ENCODE measurements around the gene COL6A1.
A peak's percentile ranks its signal among the peaks of the same experiment; 100 is the strongest.

Gene COL6A1

DNA sequence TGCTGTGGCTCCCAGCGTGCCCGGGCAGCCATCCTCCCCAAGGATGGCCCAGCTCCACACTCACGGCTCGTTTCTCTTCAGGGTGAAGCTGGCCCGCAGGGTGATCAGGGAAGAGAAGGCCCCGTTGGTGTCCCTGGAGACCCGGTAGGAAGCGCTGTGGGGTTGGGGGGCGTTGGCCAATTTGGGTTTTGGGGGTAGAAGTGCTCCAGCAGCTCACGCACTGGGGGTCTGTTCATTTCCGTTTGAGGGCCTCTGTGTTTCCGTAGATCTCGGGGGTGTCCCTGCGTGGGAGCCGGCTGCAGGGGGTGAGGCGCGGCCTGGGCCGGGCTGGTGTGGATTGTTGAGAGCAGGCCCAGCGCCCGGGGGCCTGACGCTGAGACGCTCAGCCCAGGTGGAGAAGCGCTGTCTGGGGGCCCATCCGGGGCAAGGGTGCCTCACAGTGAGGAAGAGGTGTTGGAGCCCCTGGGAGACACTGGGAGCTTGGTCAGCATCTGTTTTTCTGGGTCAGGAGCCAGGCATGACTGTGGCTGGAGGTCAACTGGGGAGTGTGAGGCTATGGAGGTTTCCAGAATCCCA is 12.6 kb downstream of the COL6A1 start:
- DNase-seq (ENCODE audit: insufficient read length): no peak

GRCh38 chr21:45994759-45995685 is 13.5 kb downstream of the COL6A1 start:
- no peak for FAIRE-seq
- TF ChIP-seq POLR2AphosphoS5 (IDR thresholded peaks at IDR 0.05; ENCODE audit: low read depth, low read length) (no peak), TAF1 (IDR thresholded peaks at IDR 0.05; ENCODE audit: borderline replicate concordance, low read depth, low read length) (no peak), POLR2A (IDR thresholded peaks at IDR 0.05; ENCODE audit: low read depth, low read length) (no peak)
- peak; percentile 23 for DNase-seq (ENCODE audit: insufficient read length)

More for the DNA sequence above, 12.6 kb downstream of the COL6A1 start:
- FAIRE-seq: no peak
- TF ChIP-seq POLR2A (IDR thresholded peaks at IDR 0.05; ENCODE audit: low read depth, low read length): no peak
- no peak for TF ChIP-seq POLR2AphosphoS5 (IDR thresholded peaks at IDR 0.05; ENCODE audit: low read depth, low read length)
- TF ChIP-seq TAF1 (IDR thresholded peaks at IDR 0.05; ENCODE audit: borderline replicate concordance, low read depth, low read length): no peak

GRCh38 chr21:45995686-45996179 is 14.2 kb downstream of the COL6A1 start:
- no peak for FAIRE-seq
- TF ChIP-seq TAF1 (IDR thresholded peaks at IDR 0.05; ENCODE audit: borderline replicate concordance, low read depth, low read length): no peak
- TF ChIP-seq POLR2AphosphoS5 (IDR thresholded peaks at IDR 0.05; ENCODE audit: low read depth, low read length): no peak
- DNase-seq (ENCODE audit: insufficient read length): peak; percentile 22

DNA sequence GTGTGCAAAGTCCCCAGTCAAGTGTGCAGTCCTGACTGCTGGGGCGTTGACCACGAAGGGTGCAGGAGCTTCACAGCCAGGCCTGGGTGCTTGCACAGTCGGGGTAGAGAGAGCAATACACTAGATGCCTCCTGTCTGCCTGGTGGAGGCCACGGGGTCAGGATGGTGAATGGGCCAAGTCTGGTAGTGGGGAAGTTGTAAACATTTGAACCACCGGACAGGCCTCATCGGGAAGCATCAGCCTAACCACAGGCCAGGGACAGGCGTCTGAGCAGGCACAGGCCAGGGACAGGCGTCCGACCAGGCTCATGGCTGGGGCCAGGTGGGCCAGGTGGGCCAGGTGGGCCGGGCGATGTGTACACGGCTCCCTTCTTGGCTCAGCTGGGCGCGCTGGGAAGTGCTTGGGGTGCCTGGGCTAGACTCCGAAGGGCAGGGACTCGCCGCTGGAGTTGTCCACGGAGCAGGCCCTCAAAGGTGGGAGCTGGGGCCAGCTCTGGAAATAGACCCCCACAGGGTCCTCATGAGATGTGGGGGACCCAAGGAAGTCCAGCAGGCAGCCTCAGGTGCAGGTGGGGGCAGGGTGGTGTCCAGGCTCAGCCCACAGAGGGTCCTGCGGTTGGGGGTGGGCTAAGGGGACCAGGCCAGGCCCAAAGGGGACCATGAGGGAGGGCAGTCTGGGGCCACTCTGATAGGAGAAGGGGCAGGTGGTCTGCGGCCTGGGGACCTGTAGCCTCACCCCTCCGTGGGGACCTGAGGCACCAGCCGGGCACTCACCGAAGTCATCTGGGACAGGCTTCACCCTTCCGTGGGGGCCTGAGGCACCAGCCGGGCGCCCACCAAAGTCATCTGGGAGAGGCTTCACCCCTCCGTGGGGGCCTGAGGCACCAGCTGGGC is 15.0 kb downstream of the COL6A1 start:
- TF ChIP-seq POLR2A (IDR thresholded peaks at IDR 0.05; ENCODE audit: low read depth, low read length): no peak
- no peak for TF ChIP-seq TAF1 (IDR thresholded peaks at IDR 0.05; ENCODE audit: borderline replicate concordance, low read depth, low read length)
- no peak for TF ChIP-seq POLR2AphosphoS5 (IDR thresholded peaks at IDR 0.05; ENCODE audit: low read depth, low read length)
- FAIRE-seq (no peak), DNase-seq (ENCODE audit: insufficient read length) (peak; percentile 28)

DNA sequence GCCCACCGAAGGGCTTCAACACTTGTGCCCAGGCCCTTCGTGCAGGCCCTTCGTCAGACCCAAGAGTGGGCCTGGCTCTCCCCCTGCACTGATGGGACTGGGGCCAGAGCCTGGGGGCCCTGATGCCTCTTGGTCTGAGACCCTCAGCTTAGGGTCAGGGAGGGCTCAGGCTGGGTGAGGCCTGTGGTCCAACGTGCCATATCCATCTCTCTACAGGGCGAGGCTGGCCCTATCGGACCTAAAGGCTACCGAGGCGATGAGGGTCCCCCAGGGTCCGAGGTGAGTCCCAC is 15.6 kb downstream of the COL6A1 start:
- peak; percentile 19 for DNase-seq (ENCODE audit: insufficient read length)
- no peak for FAIRE-seq
- TF ChIP-seq POLR2AphosphoS5 (IDR thresholded peaks at IDR 0.05; ENCODE audit: low read depth, low read length) (no peak), TAF1 (IDR thresholded peaks at IDR 0.05; ENCODE audit: borderline replicate concordance, low read depth, low read length) (no peak), POLR2A (IDR thresholded peaks at IDR 0.05; ENCODE audit: low read depth, low read length) (no peak)

- TF ChIP-seq POLR2A (IDR thresholded peaks at IDR 0.05; ENCODE audit: low read depth, low read length): no peak
- DNase-seq (ENCODE audit: insufficient read length): peak; percentile 13
- no peak for FAIRE-seq
Observed at GRCh38 chr21:45997495-45998275, 16.1 kb downstream of the COL6A1 start.

- TF ChIP-seq POLR2A (IDR thresholded peaks at IDR 0.05; ENCODE audit: low read depth, low read length) (no peak), POLR2AphosphoS5 (IDR thresholded peaks at IDR 0.05; ENCODE audit: low read depth, low read length) (no peak), TAF1 (IDR thresholded peaks at IDR 0.05; ENCODE audit: borderline replicate concordance, low read depth, low read length) (no peak)
- DNase-seq (ENCODE audit: insufficient read length) (no peak), FAIRE-seq (no peak)
Observed at GRCh38 chr21:45998276-45998701, 16.7 kb downstream of the COL6A1 start.

GRCh38 chr21:45998871-45999580 is 17.5 kb downstream of the COL6A1 start:
- no peak for FAIRE-seq
- TF ChIP-seq TAF1 (IDR thresholded peaks at IDR 0.05; ENCODE audit: borderline replicate concordance, low read depth, low read length) (no peak), POLR2A (IDR thresholded peaks at IDR 0.05; ENCODE audit: low read depth, low read length) (no peak), POLR2AphosphoS5 (IDR thresholded peaks at IDR 0.05; ENCODE audit: low read depth, low read length) (no peak)
- DNase-seq (ENCODE audit: insufficient read length): no peak

DNA sequence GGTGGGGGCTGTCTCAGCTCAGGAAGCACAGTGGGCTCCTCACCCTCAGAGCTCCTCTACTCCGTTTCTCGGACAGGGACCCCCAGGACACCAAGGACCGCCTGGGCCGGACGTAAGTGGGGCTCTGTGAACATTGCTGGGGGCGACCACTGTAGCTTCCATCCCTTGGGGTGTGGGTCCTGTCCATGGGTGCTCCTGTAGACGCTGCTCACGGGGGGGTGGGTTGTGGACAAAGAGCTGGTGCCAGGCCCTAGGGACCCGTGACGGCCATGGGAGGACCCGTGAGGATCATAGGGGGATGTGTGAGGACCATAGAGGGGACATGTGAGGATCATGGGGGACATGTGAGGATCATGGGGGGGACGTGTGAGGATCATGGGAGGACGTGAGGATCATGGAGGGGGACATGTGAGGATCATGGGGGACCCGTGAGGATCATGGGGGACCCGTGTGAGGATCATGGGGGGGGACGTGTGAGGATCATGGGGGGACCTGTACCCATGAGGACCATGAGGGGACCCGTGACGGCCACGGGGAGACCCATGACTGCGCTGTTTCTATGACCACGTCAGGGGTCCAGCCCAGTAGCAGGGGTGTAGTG is 18.1 kb downstream of the COL6A1 start:
- DNase-seq (ENCODE audit: insufficient read length) (no peak), FAIRE-seq (no peak)
- no peak for TF ChIP-seq TAF1 (IDR thresholded peaks at IDR 0.05; ENCODE audit: borderline replicate concordance, low read depth, low read length)
- TF ChIP-seq POLR2AphosphoS5 (IDR thresholded peaks at IDR 0.05; ENCODE audit: low read depth, low read length): no peak
- TF ChIP-seq POLR2A (IDR thresholded peaks at IDR 0.05; ENCODE audit: low read depth, low read length): no peak

DNA sequence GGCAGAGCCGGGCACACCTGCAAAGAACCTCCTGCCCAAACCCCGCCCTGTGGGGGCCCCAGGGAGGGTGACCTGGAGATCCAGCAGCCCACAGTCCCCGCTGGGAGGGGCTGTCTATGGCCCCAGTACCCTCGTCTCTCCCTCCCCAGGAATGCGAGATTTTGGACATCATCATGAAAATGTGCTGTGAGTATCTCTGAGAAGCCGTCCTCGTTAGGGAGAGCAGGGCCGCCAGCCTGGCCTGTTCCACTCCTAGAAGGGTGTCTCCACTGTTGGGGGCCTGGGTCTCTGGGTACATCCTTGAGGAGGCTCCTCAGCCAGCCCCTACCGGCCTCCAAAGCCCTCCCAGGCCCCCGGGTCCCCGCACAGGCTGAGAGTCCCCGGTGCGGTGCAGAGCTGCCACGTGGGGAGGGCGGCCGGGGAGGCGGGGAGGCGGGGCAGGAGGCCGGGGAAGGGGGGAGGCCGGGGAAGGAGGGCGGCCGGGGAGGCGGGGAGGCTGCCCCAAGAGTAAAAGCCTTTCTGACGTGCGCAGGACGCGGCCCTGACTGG is 18.7 kb downstream of the COL6A1 start:
- FAIRE-seq: no peak
- no peak for DNase-seq (ENCODE audit: insufficient read length)
- TF ChIP-seq POLR2AphosphoS5 (IDR thresholded peaks at IDR 0.05; ENCODE audit: low read depth, low read length) (no peak), POLR2A (IDR thresholded peaks at IDR 0.05; ENCODE audit: low read depth, low read length) (no peak), TAF1 (IDR thresholded peaks at IDR 0.05; ENCODE audit: borderline replicate concordance, low read depth, low read length) (no peak)
